NCI-H1092 treated with DMSO at 0.1 percent for 48 hours (cell line): ENCODE data around the gene ST7L.
"Not testable (repeated sequence)": the region's sequence is repeated elsewhere in the genome, so short reads cannot be mapped to it uniquely, and the experiment has no call there.

Experiments
- DNase-seq: peaks from one replicate; lab custom pipeline; 2025; lab: John Stamatoyannopoulos, UW

Gene ST7L

GRCh38 chr1:112618721-112619517 lies at the start of gene ST7L:
TSS of gene ST7L (minus strand) at chr1:112619141. CDS start at chr1:112619113, 28 bp downstream.
- peak; percentile 80 for DNase-seq

GRCh38 chr1:112666946-112667345 lies 48.0 kb upstream of the ST7L start:
- no peak for DNase-seq

GRCh38 chr1:112665857-112666256 lies 46.9 kb upstream of the ST7L start:
- no peak for DNase-seq

- DNase-seq = no peak
Observed at GRCh38 chr1:112651205-112651604, 32.3 kb upstream of the ST7L start.

DNA sequence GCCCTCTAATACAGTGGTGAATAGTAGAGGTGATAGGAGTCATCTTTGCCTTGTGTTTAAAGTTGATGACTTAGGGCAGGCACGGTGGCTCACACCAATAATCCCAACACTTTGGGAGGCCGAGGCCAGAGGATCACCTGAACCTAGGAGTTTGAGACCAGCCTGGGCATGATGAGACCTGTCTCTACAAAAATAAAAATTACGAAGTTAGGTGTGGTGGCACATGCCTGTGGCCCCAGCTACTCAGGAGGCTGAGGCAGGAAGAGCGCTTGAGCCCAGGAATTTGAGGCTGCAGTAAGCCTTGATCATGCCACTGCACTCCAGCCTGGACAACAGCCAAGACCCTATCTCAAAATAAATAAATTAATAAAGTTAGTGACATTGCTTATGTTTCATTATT lies 27.3 kb upstream of the ST7L start:
- no peak for DNase-seq

GRCh38 chr1:112643080-112643479 lies 24.1 kb upstream of the ST7L start:
- DNase-seq = no peak

GRCh38 chr1:112640437-112640836 lies 21.5 kb upstream of the ST7L start:
- not testable (repeated sequence) for DNase-seq

GRCh38 chr1:112638110-112638428 lies 19.1 kb upstream of the ST7L start:
- no peak for DNase-seq

DNA sequence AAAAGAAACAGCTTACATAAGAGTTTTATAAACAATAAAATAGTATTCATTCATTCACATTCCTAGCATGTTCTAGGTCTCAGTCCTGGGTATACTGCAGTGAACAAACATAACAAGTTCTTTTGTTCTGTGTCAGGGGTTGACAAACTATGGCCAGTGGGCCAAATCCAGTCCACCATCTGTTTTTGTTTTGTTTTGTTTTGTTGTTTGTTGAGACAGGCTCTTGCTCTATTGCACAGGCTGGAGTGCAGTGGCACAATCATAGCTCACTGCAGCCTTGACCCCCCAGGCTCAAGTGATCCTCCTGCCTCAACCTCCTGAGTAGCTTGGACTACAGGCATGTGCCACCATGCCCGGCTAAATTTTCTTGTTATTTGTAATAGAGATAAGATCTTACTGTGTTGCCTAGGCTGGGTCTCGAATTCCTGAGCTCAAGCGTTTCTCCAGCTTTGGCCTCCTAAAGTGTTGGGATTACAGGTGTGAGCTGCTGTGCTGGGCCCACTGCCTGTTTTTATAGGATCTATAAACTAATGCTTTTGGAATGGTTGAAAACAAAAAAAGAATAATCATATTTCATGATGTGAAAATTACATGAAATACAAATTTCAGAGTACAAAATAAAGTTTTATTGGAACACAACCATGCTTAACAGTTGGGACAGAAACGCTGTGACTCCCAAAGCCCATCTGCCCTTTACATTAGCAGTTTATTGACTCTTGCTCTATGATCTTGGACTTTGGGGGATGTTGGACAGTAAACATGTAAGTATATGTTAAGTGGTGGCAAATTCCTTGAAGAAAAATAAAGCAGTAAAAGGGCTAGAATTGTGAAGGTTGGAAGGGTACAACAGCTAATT lies 18.5 kb upstream of the ST7L start:
- DNase-seq = no peak

DNA sequence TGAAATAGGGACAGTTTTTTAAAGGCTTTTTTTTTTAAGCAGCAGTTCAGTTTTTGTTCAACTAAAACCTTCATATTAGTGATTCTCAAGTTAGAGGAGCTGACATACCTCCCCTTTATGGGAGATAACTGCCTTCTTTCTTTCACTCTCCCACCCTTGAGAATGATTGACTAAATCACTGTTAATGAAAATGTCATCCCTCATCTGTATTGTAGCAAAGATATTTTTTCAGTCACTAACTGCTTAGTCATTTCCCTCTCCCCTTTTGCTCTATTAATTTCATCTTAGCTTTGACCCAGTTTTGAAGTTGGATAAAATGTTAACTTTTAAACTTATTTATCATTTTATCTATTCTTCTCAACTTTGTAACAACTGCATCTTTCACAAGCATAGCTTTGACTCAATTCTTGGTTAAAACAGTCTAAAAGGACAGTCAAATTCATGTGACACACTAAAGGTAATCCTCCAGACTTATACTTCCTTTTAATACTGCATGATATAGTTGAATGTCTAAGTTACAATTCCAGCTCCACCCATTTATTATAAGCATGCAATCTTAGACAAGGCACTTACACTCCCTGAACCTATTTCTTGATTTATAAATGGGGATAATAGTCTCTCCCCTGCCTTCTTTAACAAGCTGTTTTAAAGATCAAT lies 17.8 kb upstream of the ST7L start:
- no peak for DNase-seq

DNA sequence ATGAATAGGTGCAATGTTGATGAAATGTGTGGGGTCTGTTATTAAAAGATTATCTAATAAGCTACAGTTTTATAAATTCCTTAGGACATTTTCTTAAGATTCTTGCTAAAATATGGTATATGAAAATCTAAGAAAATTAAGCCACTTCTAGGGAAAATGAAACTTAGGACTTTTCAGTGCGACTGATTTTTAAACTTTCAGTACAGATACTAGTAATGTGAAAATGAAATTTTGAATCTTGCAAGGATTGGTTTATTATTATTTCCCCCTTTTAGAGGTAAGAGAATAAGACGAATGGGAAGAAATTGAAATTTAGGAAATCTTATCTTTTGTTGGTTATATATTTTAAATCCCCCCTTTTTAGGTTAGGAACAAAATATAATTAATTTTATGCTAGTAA lies 17.1 kb upstream of the ST7L start:
- no peak for DNase-seq

DNA sequence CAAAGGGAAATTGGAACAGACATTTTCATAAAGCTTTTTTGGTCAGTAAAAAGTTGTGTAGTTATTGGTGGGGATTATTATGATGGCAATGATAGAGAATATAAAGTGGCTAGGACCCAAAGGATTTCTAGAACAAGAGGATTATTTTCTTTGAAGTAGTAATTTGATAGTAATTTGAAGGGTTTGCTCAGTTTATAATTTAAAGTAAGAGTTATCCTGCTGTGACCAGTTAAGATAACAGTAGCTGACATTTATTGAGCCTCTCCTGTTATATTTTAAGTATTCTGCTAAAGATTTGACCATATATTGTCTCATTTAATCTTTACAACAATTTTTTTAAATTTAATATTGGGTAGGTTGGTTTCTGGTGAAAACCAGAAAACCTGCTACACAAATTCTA lies 15.4 kb upstream of the ST7L start:
- no peak for DNase-seq

- no peak for DNase-seq
Observed at GRCh38 chr1:112633628-112634027, 14.7 kb upstream of the ST7L start.

- no peak for DNase-seq
Observed at GRCh38 chr1:112629256-112629655, 10.3 kb upstream of the ST7L start.

DNA sequence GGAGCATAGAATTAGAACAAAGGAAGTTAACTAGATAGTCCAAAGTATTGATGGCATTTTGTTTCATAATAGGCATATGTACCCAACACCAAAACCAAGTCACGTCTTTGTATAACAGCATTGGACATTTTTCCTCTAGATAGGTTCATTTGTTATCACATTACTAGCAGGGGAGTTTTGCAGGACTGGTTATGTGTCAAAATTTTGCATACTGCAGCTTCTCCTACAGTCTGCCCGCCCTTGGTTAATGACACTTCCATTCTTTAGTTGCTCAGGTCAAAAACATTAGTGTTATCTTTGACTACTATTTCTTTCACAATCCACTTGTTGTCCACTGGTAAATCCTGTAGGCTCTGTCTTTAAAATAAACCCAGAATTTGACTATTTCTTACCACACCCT lies 9.6 kb upstream of the ST7L start:
- no peak for DNase-seq

DNA sequence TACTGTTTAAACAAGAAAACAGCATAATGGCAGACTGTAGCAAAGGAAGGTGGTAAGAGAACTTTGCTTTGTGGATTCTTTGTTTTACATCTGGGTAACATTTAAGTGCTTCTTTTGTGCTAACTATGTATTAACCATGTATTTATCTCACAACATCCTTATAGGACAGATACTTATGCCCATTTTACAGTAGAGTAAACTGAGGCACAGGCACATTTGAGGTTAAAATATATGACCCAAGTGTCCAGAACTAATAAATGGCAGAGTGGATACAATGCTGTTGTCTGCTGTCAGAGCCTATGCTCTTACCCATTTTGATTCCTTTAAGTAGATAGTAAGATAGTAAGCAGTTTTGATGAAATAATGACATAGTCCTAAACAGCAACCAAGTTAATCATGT lies 7.9 kb upstream of the ST7L start:
- no peak for DNase-seq

- DNase-seq = no peak
Observed at GRCh38 chr1:112626193-112626592, 7.3 kb upstream of the ST7L start.

GRCh38 chr1:112625696-112626095 lies 6.8 kb upstream of the ST7L start:
- no peak for DNase-seq

DNA sequence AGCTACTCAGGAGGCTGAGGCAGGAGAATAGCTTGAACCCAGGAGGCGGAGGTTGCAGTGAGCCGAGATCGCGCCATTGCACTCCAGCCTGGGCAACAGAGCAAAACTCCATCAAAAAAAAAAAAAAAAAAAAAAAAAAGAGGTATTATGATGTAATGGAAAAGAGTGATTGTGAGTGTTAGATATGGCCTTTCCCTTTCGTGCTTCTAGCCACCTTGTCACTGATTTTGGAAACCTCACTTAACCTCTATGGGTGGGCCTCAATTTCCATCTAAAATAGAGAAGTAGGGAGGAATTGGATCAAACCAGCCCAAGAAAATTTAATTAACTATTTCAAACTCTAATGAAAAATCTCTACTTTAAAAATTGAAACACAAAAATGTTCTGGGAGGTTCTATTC lies 5.6 kb upstream of the ST7L start:
- not testable (repeated sequence) for DNase-seq

DNA sequence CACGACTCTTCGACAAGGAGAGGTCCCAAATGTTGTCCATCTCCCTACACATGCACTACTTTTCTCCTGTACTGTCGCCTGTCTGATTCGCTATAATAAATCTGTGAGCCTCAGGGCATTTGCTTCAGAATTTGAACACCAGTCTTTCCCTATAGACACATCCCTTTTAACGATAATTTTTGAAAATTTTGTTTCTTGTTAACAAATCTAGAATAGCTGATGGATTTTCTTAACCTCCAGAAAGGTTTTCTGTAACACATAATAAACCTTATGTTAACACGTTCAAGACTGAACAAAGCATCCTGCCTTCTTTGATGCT lies 1.4 kb upstream of the ST7L start:
- DNase-seq = no peak

DNA sequence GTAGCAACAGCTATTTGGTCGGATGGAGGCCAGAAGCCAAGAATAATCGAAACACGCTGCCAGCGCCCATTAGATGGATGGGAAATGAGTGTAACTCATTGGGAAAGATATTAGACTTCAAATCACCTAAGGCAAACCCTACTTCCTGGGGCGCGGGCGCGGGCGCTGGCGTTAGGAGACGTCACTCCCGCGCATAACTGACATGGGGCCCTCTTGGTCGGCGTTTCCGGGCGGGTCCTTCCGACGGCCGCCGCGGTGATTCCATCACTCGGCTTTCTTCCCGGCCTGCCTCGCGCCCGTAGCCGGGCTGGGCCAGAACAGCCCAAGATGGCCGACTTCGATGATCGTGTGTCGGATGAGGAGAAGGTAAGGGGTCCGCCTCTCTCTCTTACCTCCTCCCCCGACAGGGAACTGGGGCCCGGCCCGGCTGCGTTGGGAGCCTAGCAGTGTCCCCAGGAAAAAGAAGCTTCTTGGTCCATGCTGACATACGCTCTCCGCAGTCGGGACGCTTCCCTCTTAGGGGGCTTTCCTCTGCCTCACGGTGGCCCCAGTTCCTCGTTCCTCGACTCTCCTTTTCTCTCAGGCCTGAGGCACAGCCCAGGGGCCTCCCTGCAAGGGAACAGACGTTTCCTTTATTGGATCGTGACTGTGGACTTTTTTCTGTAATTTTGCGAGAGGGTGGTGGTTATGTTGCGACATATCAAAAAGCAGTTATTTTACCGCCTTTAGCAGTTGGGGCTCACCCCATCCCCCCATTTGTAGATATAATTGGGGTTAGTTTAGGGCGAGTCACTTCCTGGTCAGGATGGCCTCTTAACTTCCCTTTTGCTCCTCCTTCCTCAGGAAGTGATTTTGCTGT lies 806 bp upstream of the ST7L start, which contains the start of gene CAPZA1:
Gene CAPZA1 (plus strand): TSS at position 315 of the 859 bp plus-strand sequence. CDS start 13 bp downstream, at position 328.
- DNase-seq = peak; percentile 87
